ENCODE results near the gene MACC1. TPM values are rescaled to one million over a fixed set of nuclear protein-coding genes. Genes with fewer than 3 reads are reported as not detected.

The MACC1 gene
- total and polyA plus RNA-seq, 10 of the 15 experiments (the other 5 are each of a cell fraction or from before 2014, with no cell fraction given): 6.0 to 61.1 (median 12.7) TPM

- peak; percentile 87; the same call in 1 of the 2 replicates for TF ChIP-seq ZNF687 (IDR thresholded peaks at IDR 0.05)
- TF ChIP-seq ZNF592 (IDR thresholded peaks at IDR 0.05): peak; percentile 26; the same call in 1 of the 2 replicates
- no peak for TF ChIP-seq PAX5 (IDR thresholded peaks at IDR 0.05; ENCODE audit: borderline replicate concordance, low read depth, low read length)
- TF ChIP-seq SUZ12 (IDR thresholded peaks at IDR 0.05; ENCODE audit: unreplicated experiment): no peak
- TF ChIP-seq ZSCAN29 (IDR thresholded peaks at IDR 0.05): peak; percentile 26; the same call in 1 of the 2 replicates
- TF ChIP-seq BCL11A (IDR thresholded peaks at IDR 0.05; ENCODE audit: low read depth, low read length): peak; percentile 7; the same call in 1 of the 2 replicates
- TF ChIP-seq KAT2A (conservative IDR thresholded peaks at IDR 0.05; ENCODE audit: control insufficient read depth, low read depth, low read length): no peak
- TF ChIP-seq TCF3 (IDR thresholded peaks at IDR 0.05; ENCODE audit: borderline replicate concordance, insufficient read depth, low read depth, low read length): no peak
- TF ChIP-seq NKRF (conservative IDR thresholded peaks at IDR 0.05): peak; percentile 33; the same call in 1 of the 2 replicates
- peak; percentile 10 for TF ChIP-seq SKIL (IDR thresholded peaks at IDR 0.05; ENCODE audit: low read depth, poor library complexity, severe bottlenecking)
- no peak for TF ChIP-seq RELA (IDR thresholded peaks at IDR 0.05; ENCODE audit: borderline replicate concordance, partially characterized antibody)
- TF ChIP-seq EED (IDR thresholded peaks at IDR 0.05; ENCODE audit: low read depth): no peak
- TF ChIP-seq RELB (IDR thresholded peaks at IDR 0.05; ENCODE audit: low read depth): peak; percentile 76
- peak; percentile 75; the same call in 1 of the 2 replicates for TF ChIP-seq ZNF24 (IDR thresholded peaks at IDR 0.05)
Observed at GRCh38 chr7:20241194-20241910, 24.2 kb upstream of the MACC1 start (continued).

Measured in GM12878 (cell line).